MCF 10A (cell line): Measurements from ENCODE around the gene ITGA1. TPM values are rescaled to one million over a fixed set of nuclear protein-coding genes. Genes with fewer than 3 reads are reported as not detected.
A peak's percentile ranks its signal among the peaks of the same experiment; 100 is the strongest.

Experiments
- BruUV-seq: library from RNA; stranded (reverse); fragments of 400-500 nt; replicated peaks from 2 replicates; lab custom pipeline; 2021; lab: Mats Ljungman, UMichigan
- CTCF ChIA-PET: fragments of 300-600 bp; sonication (Branson Sonifier 250); formaldehyde crosslinking; extraction: SDS; loops from one replicate; lab custom pipeline; 2021; ENCODE audit warnings: antibody characterized with exemption, inconsistent platforms; lab: Yijun Ruan, JAX
- POLR2A ChIA-PET: fragments of 300-600, 350-650 bp; sonication (Branson Sonifier 250); formaldehyde crosslinking; extraction: SDS; loops from one replicate; lab custom pipeline; 2020; ENCODE audit warnings: antibody characterized with exemption, inconsistent platforms; lab: Yijun Ruan, JAX
- DNase-seq: peaks from one replicate; pipeline ENCODE4 v3.0.0-alpha.2; 2018; ENCODE audit not compliant: unreplicated experiment
- H3K27ac Mint-ChIP-seq: one replicate; pipeline ENCODE4 v1.8.0; 2022; ENCODE audit warnings: mild to moderate bottlenecking, low read depth, mixed read lengths; ENCODE audit not compliant: unreplicated experiment
- H3K27me3 Mint-ChIP-seq: one replicate; pipeline ENCODE4 v1.8.0; 2022; ENCODE audit warnings: mixed read lengths; ENCODE audit not compliant: insufficient read depth, unreplicated experiment
- H3K36me3 Mint-ChIP-seq: one replicate; pipeline ENCODE4 v1.8.0; 2022; ENCODE audit warnings: mild to moderate bottlenecking, moderate library complexity, mixed read lengths; ENCODE audit not compliant: insufficient read depth, unreplicated experiment
- H3K4me1 Mint-ChIP-seq: one replicate; pipeline ENCODE4 v1.8.0; 2022; ENCODE audit warnings: mixed read lengths; ENCODE audit not compliant: insufficient read depth, unreplicated experiment
- H3K4me3 Mint-ChIP-seq: one replicate; pipeline ENCODE4 v1.8.0; 2022; ENCODE audit warnings: mild to moderate bottlenecking, moderate library complexity, mixed read lengths; ENCODE audit not compliant: unreplicated experiment
- H3K9me3 Mint-ChIP-seq: one replicate; pipeline ENCODE4 v1.8.0; 2022; ENCODE audit warnings: mixed read lengths; ENCODE audit not compliant: unreplicated experiment
- CTCF ChIP-seq: fragments of 200-600 bp; IDR thresholded peaks from one replicate; pipeline ENCODE4 v1.8.0; 2022; ENCODE audit warnings: antibody characterized with exemption, mild to moderate bottlenecking; ENCODE audit not compliant: unreplicated experiment
- intact Hi-C: fragments of 100-400 bp; cut with micrococcal nuclease; formaldehyde crosslinking; loops from 2 replicates; pipeline ENCODE4 v1.14.1; 2022
- total RNA-seq: library from RNA; stranded (reverse); gene quantifications from 2 replicates; pipeline ENCODE4 v1.2.3, GENCODE V29; 2022

The ITGA1 gene
- total RNA-seq, 1 experiment from 2014 or later: 7.7 TPM

GRCh38 chr5:52945040-52945439 lies 157.3 kb downstream of the ITGA1 start:
- Mint-ChIP-seq H3K4me3 (peak overlapping the region; percentile 69), H3K4me1 (peaks cover 16% of the 10 kb centered on the region), H3K27me3 (no peaks in the 10 kb centered on the region), H3K36me3 (no peaks in the 10 kb centered on the region), H3K27ac (peak overlapping the region; percentile 59), H3K9me3 (no peaks in the 10 kb centered on the region)
- TF ChIP-seq CTCF: no peak
- BruUV-seq: no TSS peak
- intact Hi-C loops: no loop called here
- ChIA-PET CTCF (interaction anchor here (0.6 to 9.6 kb wide), 8 partner anchors 43 to 252 kb away, joined by 3 to 248 read pairs (median 5); partner anchors contain the start of genes ITGA1, ITGA2 and PELO), POLR2A (interaction anchor here (0.6 to 1.4 kb wide), 10 partner anchors 20 to 398 kb away, joined by 3 to 8 read pairs (median 3); partner anchors contain the start of genes ITGA2 and MOCS2)
- DNase-seq: no peak

GRCh38 chr5:52947208-52947607 lies 159.5 kb downstream of the ITGA1 start:
- peaks cover 22% of the 10 kb centered on the region for H3K4me1 Mint-ChIP-seq
- BruUV-seq: no TSS peak
- H3K27me3 Mint-ChIP-seq: no peaks in the 10 kb centered on the region
- intact Hi-C loops: no loop called here
- POLR2A ChIA-PET: interaction anchor here (1.2 to 5.7 kb wide), 5 partner anchors 42 to 162 kb away, joined by 3 to 102 read pairs (median 17); partner anchors contain the start of genes ITGA2 and MOCS2
- H3K27ac Mint-ChIP-seq: no peak overlapping the region
- no peak for TF ChIP-seq CTCF
- no peaks in the 10 kb centered on the region for H3K9me3 Mint-ChIP-seq
- no peak overlapping the region for H3K4me3 Mint-ChIP-seq
- DNase-seq: no peak
- CTCF ChIA-PET: interaction anchor here (0.9 to 9.6 kb wide), 13 partner anchors 17 to 1287 kb away, joined by 3 to 248 read pairs (median 20); partner anchors contain the start of genes ITGA1, ITGA2 and PELO
- H3K36me3 Mint-ChIP-seq: no peaks in the 10 kb centered on the region

GRCh38 chr5:52947851-52948250 lies 160.1 kb downstream of the ITGA1 start:
- POLR2A ChIA-PET: interaction anchor here (0.6 to 5.7 kb wide), 9 partner anchors 41 to 162 kb away, joined by 3 to 102 read pairs (median 8); partner anchors contain the start of genes ITGA2 and MOCS2
- Mint-ChIP-seq H3K4me1 (peaks cover 22% of the 10 kb centered on the region), H3K27ac (no peak overlapping the region), H3K9me3 (no peaks in the 10 kb centered on the region), H3K36me3 (no peaks in the 10 kb centered on the region), H3K4me3 (no peak overlapping the region), H3K27me3 (no peaks in the 10 kb centered on the region)
- no peak for TF ChIP-seq CTCF
- intact Hi-C loops: loop anchor here (1.0 kb wide), 2 partner anchors 42 to 148 kb away; no protein-coding TSS in a partner anchor
- CTCF ChIA-PET: interaction anchor here (0.6 to 9.6 kb wide), 35 partner anchors 8 to 1287 kb away, joined by 3 to 248 read pairs (median 10); partner anchors contain the start of gene ITGA2
- no peak for DNase-seq
- BruUV-seq: no TSS peak

- TF ChIP-seq CTCF: peak; percentile 87
- no peaks in the 10 kb centered on the region for H3K9me3 Mint-ChIP-seq
- CTCF ChIA-PET: interaction anchor here (0.6 to 9.6 kb wide), 54 partner anchors 8 to 1286 kb away, joined by 3 to 248 read pairs (median 5); partner anchors contain the start of genes ITGA2 and MOCS2
- H3K4me1 Mint-ChIP-seq: peaks cover 22% of the 10 kb centered on the region
- no peaks in the 10 kb centered on the region for H3K27me3 Mint-ChIP-seq
- POLR2A ChIA-PET: interaction anchor here (0.6 to 5.7 kb wide), 13 partner anchors 13 to 161 kb away, joined by 3 to 102 read pairs (median 7); partner anchors contain the start of genes ITGA2 and MOCS2
- H3K4me3 Mint-ChIP-seq: no peak overlapping the region
- intact Hi-C loops: loop anchor here (1.0 kb wide), 2 partner anchors 42 to 148 kb away; no protein-coding TSS in a partner anchor
- no TSS peak for BruUV-seq
- no peaks in the 10 kb centered on the region for H3K36me3 Mint-ChIP-seq
- peak; percentile 88 for DNase-seq
- no peak overlapping the region for H3K27ac Mint-ChIP-seq
These were observed 160.8 kb downstream of the ITGA1 start for GRCh38 chr5:52948418-52949076.
